ENCODE measurements around the gene RGS6.

GRCh38 chr14:72201645-72202044 is 269.4 kb downstream of the RGS6 start:
- TF ChIP-seq TAF1 (IDR thresholded peaks at IDR 0.05; ENCODE audit: low read depth, low read length) (no peak), SPI1 (IDR thresholded peaks at IDR 0.05; ENCODE audit: low read depth, low read length) (no peak), POLR2A (IDR thresholded peaks at IDR 0.05; ENCODE audit: low read depth, low read length) (no peak)
